ENCODE data around the gene ZAP70.
"Not testable (repeated sequence)": the region's sequence is repeated elsewhere in the genome, so short reads cannot be mapped to it uniquely, and the experiment has no call there.

ZAP70 gene

DNA sequence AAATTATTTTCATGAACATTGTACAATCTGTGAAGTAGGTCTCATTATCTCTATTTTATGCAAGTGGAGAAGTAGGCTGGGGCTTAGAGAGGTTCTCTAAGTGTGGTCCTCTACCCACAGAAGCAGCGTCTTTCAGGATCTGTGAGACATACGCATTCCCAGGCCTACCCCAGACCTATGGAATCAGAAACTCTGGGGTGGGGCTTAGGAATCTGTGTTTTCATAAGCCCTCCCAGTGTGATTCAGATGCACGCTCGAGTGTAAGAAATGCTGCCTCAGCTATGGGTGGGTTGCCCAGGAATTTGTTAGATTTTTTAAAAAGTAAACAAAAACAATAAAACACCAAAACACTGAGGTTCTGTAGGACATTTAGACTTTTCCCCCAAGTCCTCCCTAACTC lies 14.8 kb upstream of the ZAP70 start:
- DNase-seq (ENCODE audit: low read depth), result no peak

DNA sequence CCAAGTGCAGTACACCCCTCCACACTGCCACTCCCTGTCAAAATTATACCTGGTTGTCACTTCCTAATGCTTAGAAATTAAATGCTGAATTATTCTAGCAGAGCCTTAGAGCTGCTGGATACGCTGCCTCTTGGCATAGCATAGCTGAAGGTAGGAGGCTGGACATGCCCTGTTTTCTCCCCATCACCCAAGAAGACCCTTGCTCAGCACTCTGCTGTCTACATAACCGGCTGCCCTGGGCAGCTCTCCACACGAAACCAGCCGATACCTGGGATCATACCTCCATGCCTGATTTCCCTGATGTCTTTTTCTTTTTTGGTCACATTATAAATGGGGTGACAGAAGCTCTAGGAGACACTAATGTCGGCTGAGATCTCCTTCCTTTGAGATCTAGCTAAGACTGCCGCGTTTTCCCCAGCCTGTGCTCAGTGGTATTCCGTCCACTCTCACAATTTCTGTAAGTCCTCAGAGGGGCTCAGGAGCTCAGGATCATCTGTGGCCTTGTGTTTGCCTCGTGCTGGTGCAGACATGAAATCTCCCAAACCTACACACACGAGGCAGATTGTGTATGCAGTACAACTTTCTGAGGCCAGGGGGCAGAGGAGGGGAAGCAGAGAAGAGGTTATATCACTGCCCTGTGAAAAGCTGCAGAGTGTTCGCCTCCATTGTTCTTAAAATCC lies 13.5 kb upstream of the ZAP70 start:
- DNase-seq (ENCODE audit: low read depth), result peak; percentile 47

DNA sequence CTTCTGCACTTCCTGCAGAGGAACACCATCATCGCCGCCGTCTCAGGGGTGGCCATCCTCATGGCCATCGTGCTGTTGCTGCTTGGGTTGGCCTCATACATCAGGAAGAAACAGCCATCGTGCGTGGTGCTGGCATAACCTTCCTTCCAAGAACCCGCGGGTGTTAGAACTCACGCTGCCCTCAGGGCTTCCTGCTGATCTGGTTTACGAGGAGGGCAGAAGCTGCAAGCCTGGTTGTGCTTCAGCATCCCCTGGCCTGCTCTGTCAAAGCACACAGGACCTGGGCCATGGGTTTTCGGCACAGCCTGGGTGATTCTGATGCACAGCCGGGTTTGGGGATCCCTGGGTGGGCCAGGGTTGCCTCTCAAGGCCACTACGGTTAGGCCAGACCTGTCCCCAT lies 12.2 kb upstream of the ZAP70 start:
- DNase-seq (ENCODE audit: low read depth), result no peak

DNA sequence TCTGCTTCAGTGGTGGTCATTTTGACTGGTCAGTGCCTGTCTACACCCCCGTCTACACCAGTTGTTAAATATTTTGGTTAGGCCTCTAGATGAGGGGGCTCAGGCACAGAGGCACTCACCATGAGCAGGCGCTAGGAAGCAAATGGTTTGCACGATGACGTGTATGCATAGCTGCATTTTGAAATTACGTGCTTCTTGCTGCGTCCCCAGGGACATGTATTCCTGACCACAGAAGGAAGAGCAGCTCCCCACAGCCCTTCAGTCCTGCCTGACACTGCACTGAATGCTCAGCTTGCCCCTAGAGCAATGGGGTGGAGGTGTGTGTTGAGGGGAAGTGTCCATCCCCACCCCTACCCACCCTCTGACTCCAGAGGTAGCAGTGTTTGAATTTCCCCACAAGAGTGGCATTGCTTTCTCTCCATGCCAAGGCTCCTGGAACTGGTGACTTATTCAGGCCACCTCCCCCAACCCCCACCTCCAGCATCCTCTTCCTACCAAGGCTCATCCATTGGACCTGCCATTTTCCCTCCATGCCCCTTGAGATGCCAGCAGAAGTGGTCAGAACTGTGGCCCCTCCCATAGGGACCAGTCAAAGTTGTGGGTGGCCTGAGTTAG lies 11.4 kb upstream of the ZAP70 start:
- DNase-seq (ENCODE audit: low read depth), result no peak

DNA sequence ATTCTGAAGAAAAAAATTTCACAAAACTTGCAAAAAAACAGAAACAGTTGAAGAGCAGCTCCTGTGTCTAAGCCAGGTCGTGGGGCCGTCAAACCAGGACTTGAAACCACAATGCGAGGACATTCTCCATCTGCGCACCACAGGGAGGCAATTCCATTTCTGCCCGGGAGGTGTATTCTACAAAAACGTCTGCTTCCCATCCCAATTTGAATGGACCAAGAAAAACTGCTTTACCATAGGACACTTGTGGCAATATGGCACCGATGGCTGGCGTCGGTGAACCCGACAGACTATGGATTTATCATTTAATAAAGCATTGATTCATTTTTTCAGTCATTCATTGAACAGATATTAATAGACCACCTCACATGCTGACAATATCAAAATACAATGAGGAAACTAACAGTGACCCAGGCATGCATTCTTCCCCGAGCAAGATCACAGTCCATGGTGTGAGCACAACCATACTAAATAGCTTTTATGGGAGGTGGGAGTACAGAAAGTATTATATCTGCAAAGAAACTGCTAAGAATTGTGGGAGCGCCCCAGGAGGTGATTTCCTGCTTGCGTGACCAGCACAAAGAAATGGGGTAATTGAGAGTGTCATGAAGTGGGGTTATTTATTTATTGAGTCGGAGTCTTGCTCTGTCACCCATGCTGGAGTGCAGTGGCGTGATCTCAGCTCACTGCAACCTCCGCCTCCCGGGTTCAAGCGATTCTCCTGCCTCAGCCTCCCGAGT lies 10.5 kb upstream of the ZAP70 start:
- DNase-seq (ENCODE audit: low read depth), result no peak

DNA sequence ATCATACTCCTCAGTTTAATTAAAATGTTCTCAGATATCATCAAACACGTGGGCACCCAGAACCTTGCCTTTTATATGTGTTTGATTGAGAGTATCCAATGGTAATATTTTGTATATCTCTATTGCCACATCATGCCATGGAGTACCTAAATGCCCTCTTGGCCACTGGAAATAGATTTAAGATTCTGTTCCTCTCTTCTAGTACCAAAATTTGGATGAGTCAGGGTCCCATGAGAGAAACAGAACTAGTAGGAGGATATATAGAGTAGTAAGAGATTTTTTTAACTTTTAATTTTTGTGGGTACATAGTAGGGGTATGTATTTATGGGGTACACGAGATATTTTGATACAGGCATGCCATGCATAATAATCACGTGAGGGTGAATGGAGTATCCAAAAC lies 9.6 kb upstream of the ZAP70 start:
- DNase-seq (ENCODE audit: low read depth), result no peak

DNA sequence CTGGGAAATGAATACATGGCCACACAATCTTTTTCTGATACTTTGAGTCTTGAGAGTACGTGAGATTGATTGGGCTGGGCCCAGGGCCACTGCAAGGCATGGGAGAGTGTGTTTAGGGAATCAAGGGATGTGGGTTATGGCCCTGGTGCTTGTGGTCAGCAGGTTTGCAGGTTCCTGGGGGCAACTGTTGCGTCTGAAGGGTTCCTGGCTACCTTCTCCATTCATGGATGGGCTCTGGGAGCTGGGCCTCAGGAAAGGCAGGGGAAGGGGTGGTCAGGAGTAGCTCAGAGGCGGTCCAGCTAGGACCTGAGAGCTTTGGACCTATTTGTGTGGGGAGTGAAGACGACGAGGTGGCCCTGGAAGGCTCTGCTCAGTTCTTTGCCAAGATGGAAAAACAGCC lies 8.4 kb upstream of the ZAP70 start:
- DNase-seq (ENCODE audit: low read depth), result no peak

DNA sequence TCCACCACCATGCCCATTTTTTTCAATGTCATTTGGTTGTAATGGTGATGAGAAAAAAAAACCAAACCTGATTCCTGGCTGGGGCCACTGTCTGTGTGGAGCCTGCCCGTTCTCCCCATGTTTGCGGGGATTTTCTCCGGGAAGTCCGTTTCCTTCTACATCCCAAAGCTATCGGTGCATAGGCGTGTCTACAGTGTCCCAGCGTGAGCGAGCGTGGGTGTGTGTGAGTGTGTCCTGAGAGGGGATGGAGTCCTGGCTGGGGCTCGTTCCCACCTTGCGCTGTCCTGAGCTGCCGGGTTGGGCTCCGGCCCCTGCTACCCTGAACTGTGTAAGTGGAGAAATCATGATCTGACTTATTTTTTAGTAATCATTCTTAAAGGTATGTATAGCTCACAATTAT lies 7.3 kb upstream of the ZAP70 start:
- no peak for DNase-seq (ENCODE audit: low read depth)

DNA sequence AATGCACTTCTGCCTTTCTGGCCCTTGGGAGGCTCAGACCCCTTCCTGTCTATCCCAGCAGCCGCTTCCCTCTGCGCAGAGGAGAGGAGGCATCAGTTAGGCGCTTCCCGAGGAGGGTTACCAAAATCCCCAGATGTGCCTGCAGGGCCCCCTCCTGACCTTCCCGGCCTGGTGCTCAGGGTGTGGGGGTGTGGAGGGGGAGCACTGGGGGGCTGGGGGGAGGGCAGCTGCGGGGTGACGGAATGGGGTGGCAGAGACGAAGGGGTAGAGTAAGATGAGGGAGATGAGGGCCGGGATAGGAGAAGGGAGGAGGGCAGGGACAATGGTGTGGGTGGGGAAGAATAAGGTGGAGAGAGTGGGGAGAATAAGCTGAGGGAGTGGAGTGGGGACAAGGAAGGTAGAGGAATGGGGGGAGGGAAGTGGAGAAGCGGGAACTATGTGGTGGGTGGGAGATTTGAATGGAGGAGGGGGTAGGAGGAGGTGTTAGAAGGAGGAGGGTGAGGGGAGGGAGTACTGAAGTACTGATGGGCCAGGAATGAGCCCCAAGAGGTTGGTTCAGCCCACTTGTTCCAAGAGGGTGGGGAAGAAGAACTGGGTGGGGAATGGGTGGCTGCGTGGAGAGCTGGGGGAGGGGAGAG lies 6.5 kb upstream of the ZAP70 start:
- no peak for DNase-seq (ENCODE audit: low read depth)

DNA sequence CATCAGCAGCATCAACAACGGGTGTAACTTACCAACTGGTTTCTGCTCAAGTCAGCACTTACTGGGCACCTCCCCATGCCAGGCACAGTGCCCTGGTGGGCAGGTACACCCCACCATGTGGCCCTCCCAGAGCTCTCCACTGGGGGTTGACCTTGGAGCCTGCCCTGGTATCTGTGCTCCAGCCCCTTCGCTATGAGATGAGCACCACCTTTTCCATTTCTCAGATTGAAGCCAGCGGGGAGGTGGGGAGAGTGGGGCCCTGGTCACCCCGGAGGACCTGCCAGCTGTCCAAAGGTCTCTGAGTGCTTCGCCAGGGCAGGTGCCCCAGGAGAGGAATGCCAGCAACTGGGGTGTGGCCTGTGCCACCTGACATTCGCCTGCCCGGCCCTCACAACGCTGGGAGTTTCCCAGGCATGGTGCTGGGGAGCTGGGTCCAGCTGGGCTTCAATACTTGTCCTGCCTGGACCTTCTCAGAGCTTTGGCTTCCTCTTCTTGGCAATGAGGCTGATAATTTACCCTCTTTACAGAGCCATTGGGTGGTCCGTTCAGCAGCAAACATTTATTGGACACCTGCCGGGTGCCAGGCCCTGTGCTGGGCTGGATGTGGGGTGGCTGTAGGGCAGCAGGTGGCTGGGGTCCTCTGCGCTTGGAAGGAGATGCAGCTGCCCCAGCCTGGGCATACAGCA lies 5.9 kb upstream of the ZAP70 start:
- no peak for DNase-seq (ENCODE audit: low read depth)

DNA sequence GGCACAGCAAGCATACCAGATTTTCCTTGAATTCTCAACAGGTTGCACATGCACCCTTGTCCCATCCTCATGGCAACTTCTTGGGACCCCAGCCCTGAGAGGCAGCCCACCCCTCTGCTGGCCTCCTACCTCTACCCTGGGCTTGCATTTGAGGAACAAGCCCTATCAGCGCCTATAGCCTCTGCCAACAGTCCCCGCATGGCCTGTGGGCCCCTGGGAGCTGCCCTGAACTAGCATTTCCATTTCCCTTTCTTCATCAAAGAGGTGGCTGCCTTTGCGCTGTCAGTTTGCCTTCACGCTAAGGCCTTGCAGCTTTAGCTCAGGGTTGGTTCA lies 5.4 kb upstream of the ZAP70 start:
- DNase-seq (ENCODE audit: low read depth), result no peak

DNA sequence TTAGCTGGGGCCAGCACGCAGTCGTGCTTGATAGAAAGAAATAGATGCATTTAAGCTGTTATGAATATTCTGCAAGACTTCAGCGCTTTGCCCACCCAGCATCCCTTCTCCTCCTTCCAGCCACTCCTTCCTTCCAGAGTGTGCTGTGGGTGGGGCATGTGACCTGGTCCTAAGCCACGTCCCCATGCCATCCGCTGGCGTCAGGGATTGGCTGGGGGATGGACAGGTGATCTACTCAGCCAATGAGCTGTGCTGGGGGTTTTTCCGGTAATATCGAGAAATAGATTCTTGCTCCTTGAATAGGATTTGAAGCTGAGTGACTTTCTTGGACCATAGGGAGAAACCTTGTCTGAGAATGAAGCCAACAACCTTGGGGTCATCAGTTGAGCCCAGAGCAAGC lies 4.8 kb upstream of the ZAP70 start:
- no peak for DNase-seq (ENCODE audit: low read depth)

DNA sequence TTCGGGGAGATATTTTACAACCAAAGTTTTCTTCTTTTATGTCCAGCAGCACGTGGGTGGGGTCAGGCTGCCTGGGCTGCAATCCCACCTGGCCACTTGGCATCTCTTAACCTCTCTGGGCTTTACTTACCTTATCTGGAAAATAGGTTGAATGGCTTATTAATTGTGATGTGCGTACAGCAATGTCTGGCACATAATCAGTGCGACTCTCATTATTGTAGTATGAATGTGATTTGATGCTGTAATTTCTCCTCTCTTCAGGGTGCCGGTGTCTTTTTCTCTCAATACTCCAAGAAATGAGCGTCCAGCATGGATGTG lies 2.0 kb upstream of the ZAP70 start:
- DNase-seq (ENCODE audit: low read depth), result no peak

DNA sequence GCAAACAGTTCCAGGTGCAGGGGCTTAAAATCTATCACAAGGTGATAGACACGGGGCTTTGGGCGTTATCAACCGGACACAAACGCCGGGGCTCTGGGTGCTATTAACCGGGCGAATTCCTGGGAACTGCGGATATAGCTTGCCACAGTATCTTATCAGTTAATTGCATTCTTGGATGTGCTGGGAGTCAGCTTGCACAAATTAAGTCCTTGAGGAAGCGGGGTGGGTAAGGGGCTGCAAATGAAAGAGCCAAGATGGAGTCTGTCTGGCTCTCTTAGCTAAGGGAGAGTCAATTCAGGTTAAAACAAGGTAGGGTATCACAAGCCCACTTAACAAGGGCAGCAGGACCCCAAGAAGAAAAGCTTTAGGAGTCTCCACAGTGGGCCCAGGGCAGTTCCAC lies 1.2 kb upstream of the ZAP70 start:
- DNase-seq (ENCODE audit: low read depth), result not testable (repeated sequence)

DNA sequence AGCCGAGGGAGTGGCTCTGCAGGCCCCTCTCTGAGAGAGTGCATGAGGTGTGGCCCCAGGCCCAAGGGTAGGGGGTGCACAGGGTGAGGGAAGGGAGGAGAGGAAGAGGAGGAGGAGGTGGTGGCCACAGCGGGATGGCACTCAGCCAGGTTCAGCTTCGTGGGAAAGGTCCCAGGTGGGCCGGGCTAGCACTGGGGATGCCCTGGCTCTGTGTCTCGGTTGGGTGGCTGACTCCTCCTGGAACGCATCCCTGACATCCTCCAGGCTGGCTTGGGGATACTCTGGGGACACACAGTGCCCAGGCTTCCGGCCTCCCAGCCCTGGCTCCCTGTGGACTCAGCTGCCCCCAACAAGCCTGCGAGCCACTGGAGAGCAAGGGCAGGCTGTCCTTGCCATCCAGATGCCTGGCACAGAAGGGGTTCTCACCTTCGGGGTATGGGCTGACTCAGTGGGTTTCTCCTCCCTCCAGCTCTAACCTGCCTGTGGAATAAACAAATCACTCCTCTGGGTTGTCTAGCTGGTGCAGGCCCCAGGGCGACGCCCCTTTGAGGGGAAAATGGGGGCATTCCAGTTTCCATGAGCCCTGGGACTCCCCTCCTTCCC lies 582 bp upstream of the ZAP70 start:
- DNase-seq (ENCODE audit: low read depth), result no peak

DNA sequence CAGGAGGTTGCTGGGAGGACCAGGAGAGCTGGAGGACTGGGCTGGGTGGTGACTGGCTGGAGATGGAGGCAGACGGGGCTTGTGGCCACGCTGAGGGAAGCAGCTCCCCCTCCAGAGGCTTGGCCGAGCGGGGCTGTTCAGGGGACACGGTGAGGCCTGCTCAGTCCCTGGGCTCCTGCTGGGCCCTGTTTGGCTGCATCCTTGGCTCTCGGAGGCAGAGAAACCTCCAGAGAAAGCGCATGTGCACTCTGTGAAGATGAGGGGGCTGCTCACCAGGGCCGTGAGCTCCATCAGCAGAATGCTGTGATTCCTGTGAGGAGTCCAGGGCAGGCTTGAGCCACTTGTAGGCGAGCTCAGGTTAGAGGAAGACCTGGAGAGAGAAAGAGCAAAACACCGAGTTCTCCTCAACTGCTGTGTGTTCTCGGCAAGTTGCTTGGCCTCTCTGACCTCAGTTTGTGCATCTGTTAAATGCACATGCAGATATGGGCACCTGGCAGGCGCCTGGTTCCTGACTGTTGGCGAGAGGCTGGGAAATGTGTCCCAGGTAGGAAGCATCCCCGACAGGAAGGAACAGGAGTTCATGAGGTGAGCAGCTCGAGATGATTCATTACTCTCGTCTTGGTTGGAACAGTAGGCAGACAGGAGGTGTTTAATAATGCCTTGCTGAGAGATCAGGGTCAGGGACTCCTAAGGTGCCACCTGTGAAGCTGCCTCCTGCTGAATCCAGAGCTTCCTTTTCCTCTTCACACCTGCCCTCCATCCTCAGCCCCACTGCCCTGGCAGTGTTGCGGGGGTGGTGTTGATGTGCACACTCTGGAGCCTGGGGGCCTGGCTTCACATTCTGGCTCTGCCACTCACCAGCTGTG lies 941 bp downstream of the ZAP70 start:
- no peak for DNase-seq (ENCODE audit: low read depth)

DNA sequence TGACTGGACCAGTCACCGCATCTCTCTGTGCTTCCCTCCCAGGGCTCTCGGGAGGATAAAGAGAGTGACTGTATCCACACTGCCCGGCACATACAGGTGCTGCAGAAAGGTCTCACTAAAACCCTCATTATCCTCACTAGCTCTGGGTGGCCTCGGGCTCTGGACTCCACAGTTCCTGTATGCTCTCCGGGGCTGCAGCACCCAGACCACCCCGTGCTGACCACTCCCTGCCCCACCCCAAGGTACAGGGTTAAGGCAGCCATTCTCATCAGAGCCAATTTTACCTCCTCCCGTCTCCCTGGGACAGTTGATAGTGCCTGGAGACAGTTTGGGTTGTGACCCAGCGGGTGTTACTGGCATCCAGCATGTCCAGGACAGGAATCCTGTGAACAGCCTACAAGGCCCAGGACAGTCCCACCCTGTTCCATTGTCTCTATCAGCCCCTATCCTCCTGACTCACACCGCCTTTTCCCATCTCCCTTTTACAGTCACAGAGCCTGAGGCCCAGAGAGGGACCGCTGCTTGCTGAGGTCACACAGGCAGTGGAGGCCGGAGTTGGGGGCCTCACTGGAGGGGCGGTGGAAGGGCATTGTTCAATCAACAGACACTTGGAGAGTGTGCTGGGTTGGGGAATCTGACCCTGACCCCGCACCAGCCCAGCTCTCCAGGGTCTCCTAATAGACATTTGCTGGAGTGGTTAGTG lies 1.7 kb downstream of the ZAP70 start:
- DNase-seq (ENCODE audit: low read depth), result no peak

DNA sequence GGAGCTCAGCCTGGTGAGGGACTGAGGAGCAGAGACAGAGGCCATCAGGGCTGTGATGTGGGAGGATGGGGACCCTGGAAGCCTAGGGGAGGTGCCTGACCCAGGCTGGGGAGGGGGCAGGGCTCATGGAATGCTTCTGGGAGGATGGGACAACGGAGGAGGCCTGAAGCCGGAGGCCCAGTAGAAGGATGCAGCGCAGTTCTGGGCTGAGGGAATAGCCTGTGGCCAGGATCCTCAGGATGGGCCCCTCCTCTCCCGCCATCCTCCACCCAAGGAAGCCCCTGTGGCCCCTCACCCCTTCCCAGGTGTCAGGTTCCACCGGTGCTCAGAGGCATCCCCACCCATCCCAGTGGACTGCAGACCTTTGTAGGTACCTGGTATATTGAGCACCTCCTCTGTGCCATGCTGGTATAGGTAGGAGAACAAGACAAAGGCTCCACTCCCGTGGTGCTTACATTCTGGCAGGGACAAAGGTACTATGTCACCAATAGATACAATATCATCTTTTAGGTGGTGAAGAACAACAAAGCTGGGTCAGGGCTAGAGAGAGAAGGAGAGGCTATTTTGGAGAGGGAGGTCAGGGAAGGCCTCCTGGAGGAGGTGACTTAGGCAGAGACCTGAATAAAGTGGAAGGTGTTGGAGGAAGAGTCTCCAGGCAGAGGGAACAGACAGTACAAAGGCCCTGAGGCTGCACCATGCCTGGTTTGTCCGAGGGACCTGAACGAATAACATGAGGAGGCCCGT lies 2.7 kb downstream of the ZAP70 start:
- no peak for DNase-seq (ENCODE audit: low read depth)

DNA sequence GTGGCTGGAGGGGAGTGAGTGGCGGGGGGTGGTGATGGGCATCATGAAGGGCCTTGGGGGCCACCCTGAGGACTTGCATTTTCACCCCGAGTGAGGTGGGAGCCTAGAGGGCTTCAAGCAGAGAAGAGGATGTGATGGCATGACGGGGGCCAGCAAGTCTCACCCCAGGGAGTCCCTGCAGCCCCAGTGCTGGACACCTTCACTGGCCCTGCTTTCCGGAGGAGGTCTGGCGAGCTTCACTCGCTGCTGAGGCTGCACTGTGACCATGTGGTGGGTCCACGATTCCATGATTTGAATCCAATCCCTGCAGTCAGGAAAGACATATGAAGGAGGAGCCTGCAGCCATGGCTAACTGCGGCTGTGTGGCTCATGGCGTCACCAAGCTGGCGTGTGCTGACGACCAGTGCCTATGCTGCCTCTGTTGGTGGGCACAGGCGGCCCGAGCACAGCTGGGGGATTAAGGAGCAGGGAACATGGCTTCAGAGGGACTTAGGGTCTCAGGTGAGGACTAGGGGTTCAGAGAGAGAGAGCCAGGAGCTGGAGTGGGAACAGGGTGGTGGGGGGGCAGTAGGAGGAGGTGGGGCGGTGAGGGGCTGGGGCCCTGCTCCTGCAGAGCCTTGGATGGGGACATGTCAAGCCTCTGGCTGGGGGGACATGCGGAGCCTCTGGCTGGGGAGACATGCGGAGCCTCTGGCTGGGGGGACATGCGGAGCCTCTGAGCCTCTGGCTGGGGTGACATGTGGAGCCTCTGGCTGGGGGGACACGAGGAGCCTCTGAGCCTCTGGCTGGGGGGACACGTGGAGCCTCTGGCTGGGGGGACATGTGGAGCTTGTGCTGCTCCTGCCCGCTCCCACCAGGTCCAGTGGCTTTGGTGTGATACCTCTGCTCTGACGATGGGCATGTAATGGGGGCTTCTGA lies 3.6 kb downstream of the ZAP70 start:
- no peak for DNase-seq (ENCODE audit: low read depth)
